Natural killer cell (primary cell): ENCODE results near the gene IL1RAPL1. TPM values are rescaled to one million over a fixed set of nuclear protein-coding genes. Genes with fewer than 3 reads are reported as not detected.

Experiments
- ATAC-seq, 3 donors: fragments of 150-1000 bp in 2 of 3; fragments of 200-7000 bp in 1 of 3; cut with Tn5 transposase; 1 replicate in 1 of 3; 2 replicates in 2 of 3; pipeline ENCODE4 v1.10.0; 2021; ENCODE audit warnings: mild to moderate bottlenecking in 2 of 3, moderate library complexity in 2 of 3
- DNase-seq, 2 donors: peaks; one replicate each; pipeline versions ENCODE4 v3.0.0 to v3.0.0-alpha.2; 2013 to 2021; ENCODE audit warnings: mixed read lengths in 1 of 2
- H3K27ac ChIP-seq: one replicate; pipeline ENCODE4 v1.5.1; 2013; ENCODE audit warnings: mild to moderate bottlenecking, low read length
- H3K27me3 ChIP-seq: one replicate; pipeline ENCODE4 v1.6.1; 2013; ENCODE audit warnings: low read length; ENCODE audit not compliant: control insufficient read depth, insufficient read depth
- H3K36me3 ChIP-seq: one replicate; pipeline ENCODE4 v1.6.1; 2013; ENCODE audit warnings: low read length; ENCODE audit not compliant: control insufficient read depth, insufficient read depth
- H3K4me1 ChIP-seq: one replicate; pipeline ENCODE4 v1.6.1; 2013; ENCODE audit warnings: low read length; ENCODE audit not compliant: control insufficient read depth, insufficient read depth
- H3K4me3 ChIP-seq: one replicate; pipeline ENCODE4 v1.5.1; 2013; ENCODE audit warnings: low read length
- H3K9me3 ChIP-seq: one replicate; pipeline ENCODE4 v1.6.1; 2013; ENCODE audit warnings: low read length; ENCODE audit not compliant: control insufficient read depth, insufficient read depth
- H3K27ac Mint-ChIP-seq, 2 donors: one replicate each; pipeline ENCODE4 v1.8.0; 2022; ENCODE audit warnings: mild to moderate bottlenecking in 2 of 2, mixed read lengths in 2 of 2, moderate library complexity in 1 of 2
- H3K27me3 Mint-ChIP-seq, 2 donors: one replicate each; pipeline ENCODE4 v1.8.0; 2022; ENCODE audit warnings: low read depth in 2 of 2, mixed read lengths in 2 of 2
- H3K36me3 Mint-ChIP-seq: one replicate; pipeline ENCODE4 v1.8.0; 2022; ENCODE audit warnings: mixed read lengths
- H3K4me1 Mint-ChIP-seq, 2 donors: one replicate each; pipeline ENCODE4 v1.8.0; 2022; ENCODE audit warnings: mixed read lengths in 2 of 2
- H3K4me3 Mint-ChIP-seq: one replicate; pipeline ENCODE4 v1.8.0; 2022; ENCODE audit warnings: mild to moderate bottlenecking, moderate library complexity, mixed read lengths
- H3K9me3 Mint-ChIP-seq, 2 donors: one replicate each; pipeline ENCODE4 v1.8.0; 2022; ENCODE audit warnings: mixed read lengths in 2 of 2
- CTCF ChIP-seq: fragments of 200-600 bp; IDR thresholded peaks from one replicate; pipeline ENCODE4 v1.8.0; 2022; ENCODE audit warnings: antibody characterized with exemption
- WGBS: methylation state at CpG from one replicate; pipeline ENCODE4 v1.1.7; 2013; ENCODE audit warnings: missing lambda C conversion rate; ENCODE audit not compliant: insufficient coverage; 5-methylcytosine and 5-hydroxymethylcytosine counted together
- intact Hi-C: fragments of 100-400 bp; cut with micrococcal nuclease; formaldehyde crosslinking; loops from one replicate; pipeline ENCODE4 v1.14.2; 2022
- total RNA-seq, 4 donors: library from RNA; stranded (reverse); fragments of 120-200 nt in 1 of 4; gene quantifications; one replicate each; pipeline versions ENCODE4 v1.2.3 to v1.2.4, GENCODE V29; 2013 to 2022

Gene IL1RAPL1
- total RNA-seq, 3 donors from 2014 or later (not counting 1 experiment from before 2014, with no cell fraction given) = not detected

- Mint-ChIP-seq H3K27ac (no peak overlapping the region), H3K9me3 (peaks cover 2 to 9% of the 10 kb centered on the region in 2 donors), H3K4me3 (no peak overlapping the region), H3K4me1 (no peaks in the 10 kb centered on the region), H3K36me3 (no peaks in the 10 kb centered on the region), H3K27me3 (no peaks in the 10 kb centered on the region)
- ATAC-seq (no peak), DNase-seq (no peak)
- H3K9me3 ChIP-seq = no peaks in the 10 kb centered on the region
- no peak overlapping the region for H3K27ac ChIP-seq
- TF ChIP-seq CTCF = no peak
- no peaks in the 10 kb centered on the region for H3K27me3 ChIP-seq
- H3K36me3 ChIP-seq = no peaks in the 10 kb centered on the region
- WGBS = 82% methylated on average over 2 of the region's 5 CpGs
- H3K4me1 ChIP-seq = no peaks in the 10 kb centered on the region
- H3K4me3 ChIP-seq = no peak overlapping the region
- intact Hi-C loops = no loop called here
These were observed 1084.2 kb downstream of the IL1RAPL1 start for GRCh38 chrX:29671421-29671820.

GRCh38 chrX:29687687-29688086, 1100.4 kb downstream of the IL1RAPL1 start:
- no peaks in the 10 kb centered on the region for H3K36me3 ChIP-seq
- no peak overlapping the region for H3K27ac Mint-ChIP-seq
- H3K4me3 Mint-ChIP-seq = no peak overlapping the region
- no peaks in the 10 kb centered on the region for H3K4me1 Mint-ChIP-seq
- no peaks in the 10 kb centered on the region for H3K4me1 ChIP-seq
- intact Hi-C loops = no loop called here
- no peak for ATAC-seq
- H3K27ac ChIP-seq = no peak overlapping the region
- H3K4me3 ChIP-seq = no peak overlapping the region
- no peak for TF ChIP-seq CTCF
- no peaks in the 10 kb centered on the region for H3K9me3 ChIP-seq
- peaks cover 2% of the 10 kb centered on the region for H3K36me3 Mint-ChIP-seq
- no peaks in the 10 kb centered on the region for H3K27me3 Mint-ChIP-seq
- H3K27me3 ChIP-seq = no peaks in the 10 kb centered on the region
- peaks cover 5 to 11% of the 10 kb centered on the region in 2 donors for H3K9me3 Mint-ChIP-seq
- DNase-seq = no peak

GRCh38 chrX:29690061-29690460, 1102.8 kb downstream of the IL1RAPL1 start:
- H3K9me3 Mint-ChIP-seq = peaks cover 6 to 11% of the 10 kb centered on the region in 2 donors
- WGBS = no CpG with 5 or more reads among the region's 3 CpGs
- no peak overlapping the region for H3K27ac ChIP-seq
- H3K4me1 Mint-ChIP-seq = no peaks in the 10 kb centered on the region
- H3K27me3 Mint-ChIP-seq = no peaks in the 10 kb centered on the region
- no peaks in the 10 kb centered on the region for H3K36me3 ChIP-seq
- H3K36me3 Mint-ChIP-seq = peaks cover 6% of the 10 kb centered on the region
- no peak for TF ChIP-seq CTCF
- H3K4me1 ChIP-seq = no peaks in the 10 kb centered on the region
- no peaks in the 10 kb centered on the region for H3K27me3 ChIP-seq
- no peak for ATAC-seq
- DNase-seq = no peak
- intact Hi-C loops = no loop called here
- H3K4me3 Mint-ChIP-seq = no peak overlapping the region
- H3K9me3 ChIP-seq = no peaks in the 10 kb centered on the region
- no peak overlapping the region for H3K27ac Mint-ChIP-seq
- H3K4me3 ChIP-seq = no peak overlapping the region

- no peaks in the 10 kb centered on the region for H3K36me3 ChIP-seq
- TF ChIP-seq CTCF = no peak
- no peak overlapping the region for H3K27ac ChIP-seq
- 73% methylated on average over 2 of the region's 3 CpGs for WGBS
- H3K27me3 Mint-ChIP-seq = no peaks in the 10 kb centered on the region
- H3K9me3 Mint-ChIP-seq = peaks cover 6 to 11% of the 10 kb centered on the region in 2 donors
- no peak overlapping the region for H3K4me3 ChIP-seq
- intact Hi-C loops = no loop called here
- H3K4me1 Mint-ChIP-seq = no peaks in the 10 kb centered on the region
- no peaks in the 10 kb centered on the region for H3K27me3 ChIP-seq
- H3K4me3 Mint-ChIP-seq = no peak overlapping the region
- ATAC-seq (no peak), DNase-seq (no peak)
- no peaks in the 10 kb centered on the region for H3K4me1 ChIP-seq
- peaks cover 6% of the 10 kb centered on the region for H3K36me3 Mint-ChIP-seq
- H3K27ac Mint-ChIP-seq = no peak overlapping the region
- no peaks in the 10 kb centered on the region for H3K9me3 ChIP-seq
These were observed 1103.8 kb downstream of the IL1RAPL1 start for GRCh38 chrX:29691044-29691443.
